Loucy (cell line): ENCODE results near the gene SLC1A5.

ENCODE experiments used
- EZH2phosphoT487 ChIP-seq: fragments of 200-600 bp; IDR thresholded peaks from 2 replicates; pipeline ENCODE4 v1.6.1; 2018; ENCODE audit warnings: antibody characterized with exemption, mild to moderate bottlenecking, moderate library complexity, borderline replicate concordance
- TF ChIP-seq, protein P1 (sequence below): fragments of 200-600 bp; sonication (generic); conservative IDR thresholded peaks from 2 replicates; pipeline ENCODE4 v1.5.1; 2014; ENCODE audit warnings: mild to moderate bottlenecking, antibody characterized with exemption, low read length

DNA sequence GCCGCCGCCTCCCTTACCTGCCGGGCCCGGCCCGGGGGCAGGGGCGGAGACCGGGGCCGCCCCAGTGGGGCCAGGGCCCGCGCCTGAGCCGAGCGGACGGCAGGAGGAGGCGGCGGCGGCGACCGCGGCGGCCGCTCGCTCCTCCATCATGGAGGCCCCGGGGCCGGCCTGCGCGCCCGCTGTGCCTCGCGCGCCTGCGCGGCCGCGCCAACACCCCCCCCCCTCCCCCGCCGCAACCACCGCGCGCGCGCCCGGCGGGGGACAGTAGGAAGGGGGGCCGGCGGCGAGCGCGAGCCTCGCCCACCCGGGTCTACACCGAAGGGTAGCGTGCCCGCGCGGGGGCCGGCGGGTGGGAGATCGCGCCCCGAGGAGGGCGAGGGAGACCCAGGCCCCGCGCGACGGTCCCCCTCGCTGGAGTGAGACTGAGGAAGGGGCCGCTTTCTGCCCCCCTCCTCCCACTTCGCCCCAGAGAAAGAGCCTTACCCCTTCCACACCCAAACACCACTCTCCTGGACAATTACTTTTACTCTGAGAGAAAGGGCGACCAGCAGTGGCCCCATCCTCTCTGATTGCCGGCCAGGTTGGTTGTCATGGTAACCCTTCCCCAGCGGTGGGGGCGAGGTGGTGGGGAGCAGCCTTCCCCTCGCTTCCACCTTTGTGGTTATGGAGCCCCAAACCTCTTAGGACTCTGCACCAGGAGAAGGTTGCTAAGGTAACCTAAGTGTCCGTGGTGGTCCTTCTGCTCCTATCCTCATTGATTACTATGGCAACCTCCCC, 41.9 kb downstream of the SLC1A5 start, which contains the start of gene STRN4:
- TF ChIP-seq, protein P1, sequence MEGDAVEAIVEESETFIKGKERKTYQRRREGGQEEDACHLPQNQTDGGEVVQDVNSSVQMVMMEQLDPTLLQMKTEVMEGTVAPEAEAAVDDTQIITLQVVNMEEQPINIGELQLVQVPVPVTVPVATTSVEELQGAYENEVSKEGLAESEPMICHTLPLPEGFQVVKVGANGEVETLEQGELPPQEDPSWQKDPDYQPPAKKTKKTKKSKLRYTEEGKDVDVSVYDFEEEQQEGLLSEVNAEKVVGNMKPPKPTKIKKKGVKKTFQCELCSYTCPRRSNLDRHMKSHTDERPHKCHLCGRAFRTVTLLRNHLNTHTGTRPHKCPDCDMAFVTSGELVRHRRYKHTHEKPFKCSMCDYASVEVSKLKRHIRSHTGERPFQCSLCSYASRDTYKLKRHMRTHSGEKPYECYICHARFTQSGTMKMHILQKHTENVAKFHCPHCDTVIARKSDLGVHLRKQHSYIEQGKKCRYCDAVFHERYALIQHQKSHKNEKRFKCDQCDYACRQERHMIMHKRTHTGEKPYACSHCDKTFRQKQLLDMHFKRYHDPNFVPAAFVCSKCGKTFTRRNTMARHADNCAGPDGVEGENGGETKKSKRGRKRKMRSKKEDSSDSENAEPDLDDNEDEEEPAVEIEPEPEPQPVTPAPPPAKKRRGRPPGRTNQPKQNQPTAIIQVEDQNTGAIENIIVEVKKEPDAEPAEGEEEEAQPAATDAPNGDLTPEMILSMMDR = no peak
- no peak for TF ChIP-seq EZH2phosphoT487
